Measurements from ENCODE around the gene OR10S1. TPM values are rescaled to one million over a fixed set of nuclear protein-coding genes. Genes with fewer than 3 reads are reported as not detected.

OR10S1 gene
- total RNA-seq, 1 donor = not detected

GRCh38 chr11:123939317-123939716 is 38.3 kb downstream of the OR10S1 start, which contains the start of gene OR4D5:
TSS of gene OR4D5 (plus strand) at chr11:123939617. CDS start at chr11:123939617, 0 bp downstream.
- no peak within 1 kb of the TSS for H3K27ac ChIP-seq (ENCODE audit: low read depth, low read length)
- no peak within 1 kb of the TSS for H2AFZ ChIP-seq (ENCODE audit: low read length)
- H3K4me1 ChIP-seq (ENCODE audit: insufficient read depth, low read length) = no peaks in the 10 kb centered on the region
- H3K36me3 ChIP-seq (ENCODE audit: insufficient read depth, low read length) = no peaks in the 10 kb centered on the region
- H3K9me3 ChIP-seq (ENCODE audit: low read depth, low read length) = no peaks in the 10 kb centered on the region
- H3K27me3 ChIP-seq (ENCODE audit: insufficient read depth, low read length) = no peaks in the 10 kb centered on the region
- DNase-seq (ENCODE audit: insufficient read length, low spot score, missing footprints) = peak; percentile 25
- no peak within 1 kb of the TSS for H3K4me2 ChIP-seq (ENCODE audit: insufficient read depth, low read length)
- TF ChIP-seq CTCF (IDR thresholded peaks at IDR 0.05; ENCODE audit: extremely low read depth, low read depth, low read length) = no peak
- H3K4me3 ChIP-seq (ENCODE audit: insufficient read depth, low read length) = no peak within 1 kb of the TSS
- H3K79me2 ChIP-seq (ENCODE audit: insufficient read depth, low read length) = no peaks in the 10 kb centered on the region
- H4K20me1 ChIP-seq (ENCODE audit: insufficient read depth, low read length) = no peaks in the 10 kb centered on the region

Other genes with a start within 250 kb of the OR10S1 start
- 5.6 and 6.5 TPM in 2 replicates for gene ZNF202, start 236.1 kb downstream of the OR10S1 start, total RNA-seq
- not detected in 2 replicates for gene OR6X1, start 223.3 kb downstream of the OR10S1 start, total RNA-seq
- not detected in 2 replicates for gene OR6M1, start 171.4 kb downstream of the OR10S1 start, total RNA-seq
- not detected in 2 replicates for gene TMEM225, start 92.1 kb downstream of the OR10S1 start, total RNA-seq
- under 0.01 TPM in 2 replicates for gene OR8D4, start 75.6 kb downstream of the OR10S1 start, total RNA-seq
- not detected in 2 replicates for gene OR4D5, start 38.2 kb downstream of the OR10S1 start, total RNA-seq
- not detected in 2 replicates for gene OR6T1, start 33.9 kb downstream of the OR10S1 start, total RNA-seq
- gene OR10G6, start 17.4 kb upstream of the OR10S1 start, total RNA-seq = not detected in 2 replicates
- gene OR10G4, start 35.2 kb upstream of the OR10S1 start, total RNA-seq = not detected in 2 replicates
- gene OR10G9, start 45.2 kb upstream of the OR10S1 start, total RNA-seq = not detected in 2 replicates
- gene OR10G8, start 49.0 kb upstream of the OR10S1 start, total RNA-seq = not detected in 2 replicates
- gene OR10G7, start 63.5 kb upstream of the OR10S1 start, total RNA-seq = not detected in 2 replicates
- 12.3 and 17.4 TPM in 2 replicates for gene VWA5A, start 137.7 kb upstream of the OR10S1 start, total RNA-seq
- not detected in 2 replicates for gene OR10D3, start 205.6 kb upstream of the OR10S1 start, total RNA-seq

All from osteoblast (primary cell).